ENCODE measurements around the gene GIGYF2.

DNA sequence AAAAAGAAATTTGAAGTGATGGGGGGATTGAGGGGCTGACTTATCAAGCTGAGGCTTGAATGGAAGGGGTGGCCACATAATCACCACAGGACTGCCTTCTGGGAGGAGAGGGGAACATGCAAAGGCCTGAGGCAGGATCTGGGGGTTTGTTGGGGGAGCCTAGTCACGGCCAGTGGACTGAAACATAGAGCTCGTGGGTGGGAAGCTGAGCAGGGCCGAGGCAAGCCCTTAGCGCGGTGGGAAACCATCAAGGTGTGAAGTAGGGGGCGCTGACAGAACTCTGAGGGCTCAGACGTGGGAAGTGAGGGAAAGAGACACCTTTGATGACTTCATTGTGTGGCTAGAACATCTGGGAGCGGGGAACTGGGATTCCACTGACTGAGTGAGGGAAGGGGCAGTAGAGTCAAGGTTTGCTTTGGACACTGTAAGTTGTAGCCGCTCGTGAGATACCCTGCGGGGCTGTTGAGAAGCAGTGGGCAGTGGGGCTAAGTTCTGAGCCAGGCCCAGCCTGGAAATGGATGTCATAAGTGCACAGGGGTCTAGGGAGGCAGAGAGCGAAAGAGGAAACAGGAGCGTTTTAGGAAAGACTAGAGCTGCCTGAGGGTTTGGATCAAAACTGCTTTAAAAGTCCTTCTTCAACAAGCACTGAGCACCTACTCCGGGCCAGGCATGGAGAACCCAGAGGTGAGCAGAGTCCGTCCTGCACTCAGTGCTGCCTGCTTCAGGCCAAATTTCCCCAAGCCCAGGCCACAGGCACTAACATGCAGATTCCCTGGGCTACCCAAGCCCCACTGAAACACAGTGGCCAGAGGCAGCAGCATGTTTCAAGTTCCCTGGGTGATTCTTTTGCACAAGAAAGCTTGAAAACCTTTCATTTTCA is 172.2 kb downstream of the GIGYF2 start:
- TF ChIP-seq, protein P1, sequence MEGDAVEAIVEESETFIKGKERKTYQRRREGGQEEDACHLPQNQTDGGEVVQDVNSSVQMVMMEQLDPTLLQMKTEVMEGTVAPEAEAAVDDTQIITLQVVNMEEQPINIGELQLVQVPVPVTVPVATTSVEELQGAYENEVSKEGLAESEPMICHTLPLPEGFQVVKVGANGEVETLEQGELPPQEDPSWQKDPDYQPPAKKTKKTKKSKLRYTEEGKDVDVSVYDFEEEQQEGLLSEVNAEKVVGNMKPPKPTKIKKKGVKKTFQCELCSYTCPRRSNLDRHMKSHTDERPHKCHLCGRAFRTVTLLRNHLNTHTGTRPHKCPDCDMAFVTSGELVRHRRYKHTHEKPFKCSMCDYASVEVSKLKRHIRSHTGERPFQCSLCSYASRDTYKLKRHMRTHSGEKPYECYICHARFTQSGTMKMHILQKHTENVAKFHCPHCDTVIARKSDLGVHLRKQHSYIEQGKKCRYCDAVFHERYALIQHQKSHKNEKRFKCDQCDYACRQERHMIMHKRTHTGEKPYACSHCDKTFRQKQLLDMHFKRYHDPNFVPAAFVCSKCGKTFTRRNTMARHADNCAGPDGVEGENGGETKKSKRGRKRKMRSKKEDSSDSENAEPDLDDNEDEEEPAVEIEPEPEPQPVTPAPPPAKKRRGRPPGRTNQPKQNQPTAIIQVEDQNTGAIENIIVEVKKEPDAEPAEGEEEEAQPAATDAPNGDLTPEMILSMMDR (IDR thresholded peaks at IDR 0.05; ENCODE audit: low read depth, low read length, missing input control): no peak
- TF ChIP-seq, protein P2, sequence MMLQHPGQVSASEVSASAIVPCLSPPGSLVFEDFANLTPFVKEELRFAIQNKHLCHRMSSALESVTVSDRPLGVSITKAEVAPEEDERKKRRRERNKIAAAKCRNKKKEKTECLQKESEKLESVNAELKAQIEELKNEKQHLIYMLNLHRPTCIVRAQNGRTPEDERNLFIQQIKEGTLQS (IDR thresholded peaks at IDR 0.05): no peak
- no peak for TF ChIP-seq SP1 (IDR thresholded peaks at IDR 0.05)
- TF ChIP-seq JUND (IDR thresholded peaks at IDR 0.05): no peak
- TF ChIP-seq ZBTB33 (IDR thresholded peaks at IDR 0.05): no peak
- no peak for TF ChIP-seq EGR1 (IDR thresholded peaks at IDR 0.05; ENCODE audit: low read depth in 2 of 2)
- TF ChIP-seq YY1 (IDR thresholded peaks at IDR 0.05): no peak
- no peak for TF ChIP-seq GABPA (IDR thresholded peaks at IDR 0.05 in 1 of 2, conservative IDR thresholded peaks at IDR 0.05 in 1 of 2)
- no peak for TF ChIP-seq TAF1 (conservative IDR thresholded peaks at IDR 0.05)
- no peak for TF ChIP-seq RAD21 (IDR thresholded peaks at IDR 0.05)
